Gastrocnemius medialis (tissue), 4 donors: ENCODE measurements around the gene C1QTNF8. TPM values are rescaled to one million over a fixed set of nuclear protein-coding genes. Genes with fewer than 3 reads are reported as not detected.

Source experiments
- ATAC-seq, 2 donors: fragments of 150-250 bp; one replicate each; pipeline ENCODE4 v1.9.1; 2016
- DNase-seq, 2 donors: peaks; one replicate each; pipeline ENCODE4 v3.0.0-alpha.2; 2019
- H3K27ac ChIP-seq, 4 donors: fragments of 200-600 bp; sonication (generic); 1 replicate in 1 of 4; 2 replicates in 3 of 4; pipeline ENCODE4 v1.5.1; 2016 to 2018; ENCODE audit warnings: mild to moderate bottlenecking in 2 of 4, moderate library complexity in 1 of 4
- H3K27me3 ChIP-seq, 3 donors: fragments of 200-600 bp; sonication (generic) in 2 of 3; 1 replicate in 1 of 3; 2 replicates in 2 of 3; pipeline versions ENCODE4 v1.5.1 to v1.6.0; 2016 to 2019; ENCODE audit warnings: mild to moderate bottlenecking in 1 of 3, moderate library complexity in 1 of 3
- H3K36me3 ChIP-seq, 2 donors: fragments of 200-600 bp; sonication (generic) in 1 of 2; one replicate each; pipeline ENCODE4 v1.5.1; 2017 to 2018
- H3K4me1 ChIP-seq, 2 donors: fragments of 200-600 bp; sonication (generic) in 1 of 2; one replicate each; pipeline ENCODE4 v1.5.1; 2016 to 2017; ENCODE audit warnings: mild to moderate bottlenecking in 2 of 2
- H3K4me3 ChIP-seq, 4 donors: fragments of 200-600 bp; sonication (generic) in 3 of 4; 1 replicate in 1 of 4; 2 replicates in 3 of 4; pipeline ENCODE4 v1.5.1; 2016 to 2019; ENCODE audit warnings: mild to moderate bottlenecking in 2 of 4
- H3K9me3 ChIP-seq, 3 donors: fragments of 200-600 bp; sonication (generic) in 2 of 3; 1 replicate in 1 of 3; 2 replicates in 2 of 3; pipeline ENCODE4 v1.5.1; 2016 to 2019
- CTCF ChIP-seq, 5 experiments: fragments of 450-650 bp in 3 of 5; fragments of 200-600 bp in 2 of 5; sonication (generic) in 2 of 5; IDR thresholded peaks in 4 of 5; conservative IDR thresholded peaks in 1 of 5; 1 replicate in 4 of 5; 2 replicates in 1 of 5; pipeline ENCODE4 v1.5.1; 2016 to 2019; ENCODE audit warnings: antibody characterized with exemption in 5 of 5, mild to moderate bottlenecking in 3 of 5, moderate library complexity in 3 of 5
- POLR2A ChIP-seq, 2 donors: fragments of 450-650 bp; IDR thresholded peaks; one replicate each; pipeline ENCODE4 v1.6.1; 2017; ENCODE audit warnings: antibody characterized with exemption in 2 of 2, mild to moderate bottlenecking in 2 of 2, moderate library complexity in 2 of 2
- in situ Hi-C, 4 donors: fragments of 200-750 bp; cut with MboI; loops; one replicate each; pipeline versions ENCODE4 v1.15.0 to v1.8.0; 2017; ENCODE audit warnings: low sequenced_read_pairs in 4 of 4
- intact Hi-C: fragments of 100-400 bp; cut with DNase I; formaldehyde crosslinking; loops from one replicate; pipeline ENCODE4 v1.15.1; 2023; ENCODE audit warnings: low total_unique reads
- total RNA-seq, 4 donors: library from RNA; depleted of rRNA; stranded (reverse); fragments of >200 nt; gene quantifications; one replicate each; pipeline versions ENCODE4 v1.1.0 to v1.2.3, GENCODE V29; 2016

Gene C1QTNF8
- total RNA-seq, 4 donors from 2014 or later, result not detected

GRCh38 chr16:1069154-1069553, 26.9 kb downstream of the C1QTNF8 start:
- intact Hi-C loops, result no loop called here
- ATAC-seq, result no peak
- no peak overlapping the region for H3K27ac ChIP-seq

DNA sequence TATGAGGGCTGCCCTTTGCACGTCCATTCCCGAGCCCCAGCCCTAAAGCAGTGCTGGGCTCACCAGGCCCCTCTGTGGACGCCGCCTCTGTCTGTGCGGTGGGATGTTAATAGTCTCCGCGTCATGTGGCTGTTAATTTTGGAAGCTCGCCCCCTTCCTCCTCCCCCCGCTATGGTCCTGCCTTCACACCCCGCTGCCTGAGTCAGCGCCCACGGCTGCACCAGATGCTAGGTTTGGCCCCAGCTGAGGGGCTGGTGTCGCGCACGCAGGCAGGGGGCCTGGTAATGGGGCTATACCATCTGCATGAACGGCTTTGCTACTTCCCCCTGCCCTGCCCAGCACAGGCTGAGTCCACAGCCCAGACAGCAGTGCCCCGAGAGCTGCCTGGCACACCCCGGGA, 27.6 kb downstream of the C1QTNF8 start:
- Histone ChIP-seq H3K27ac (no peak overlapping the region), H3K4me3 (no peak overlapping the region), H3K9me3 (no peaks in the 10 kb centered on the region), H3K27me3 (peaks cover 74 to 87% (median 74%) of the 10 kb centered on the region in 3 donors), H3K36me3 (no peaks in the 10 kb centered on the region), H3K4me1 (no peaks in the 10 kb centered on the region)
- in situ Hi-C loops, result loop anchor here in 1 of 4 donors (25.0 kb wide), 1 partner anchor 256 kb away; the partner anchor contains the start of gene GNG13
- ATAC-seq (no peak), DNase-seq (no peak)
- intact Hi-C loops, result no loop called here
- TF ChIP-seq CTCF (IDR thresholded peaks at IDR 0.05 in 4 of 5, conservative IDR thresholded peaks at IDR 0.05 in 1 of 5) (no peak), POLR2A (IDR thresholded peaks at IDR 0.05) (no peak)

More at GRCh38 chr16:1069154-1069553, 26.9 kb downstream of the C1QTNF8 start:
- H3K9me3 ChIP-seq, result no peaks in the 10 kb centered on the region
- no peaks in the 10 kb centered on the region for H3K4me1 ChIP-seq
- no peak overlapping the region for H3K4me3 ChIP-seq
- TF ChIP-seq POLR2A (IDR thresholded peaks at IDR 0.05) (no peak), CTCF (IDR thresholded peaks at IDR 0.05 in 4 of 5, conservative IDR thresholded peaks at IDR 0.05 in 1 of 5) (no peak)
- in situ Hi-C loops, result loop anchor here in 1 of 4 donors (25.0 kb wide), 1 partner anchor 257 kb away; the partner anchor contains the start of gene GNG13
- H3K36me3 ChIP-seq, result no peaks in the 10 kb centered on the region
- DNase-seq, result no peak
- H3K27me3 ChIP-seq, result peaks cover 79 to 93% (median 79%) of the 10 kb centered on the region in 3 donors

DNA sequence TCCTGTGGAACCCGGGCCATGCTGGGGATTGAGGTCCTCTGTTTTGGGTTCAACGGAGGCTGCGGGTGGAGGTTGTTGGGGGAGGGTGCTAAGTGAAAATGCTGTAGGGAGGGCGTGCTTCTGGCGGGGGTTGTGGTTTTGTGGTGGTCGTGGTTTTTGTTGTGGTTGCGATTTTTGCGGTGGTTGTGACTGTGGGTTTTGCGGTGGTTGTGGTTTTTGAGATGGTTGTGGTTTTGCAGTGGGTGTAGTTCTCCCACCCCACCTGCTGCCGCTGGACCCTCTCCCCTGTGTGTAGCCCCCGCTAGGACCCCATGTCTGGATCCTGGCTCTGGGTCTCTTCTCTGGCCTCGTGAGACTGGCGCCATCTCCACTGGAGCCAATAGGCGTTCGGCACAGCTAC, 28.4 kb downstream of the C1QTNF8 start:
- ATAC-seq, result no peak
- in situ Hi-C loops, result loop anchor here in 1 of 4 donors (25.0 kb wide), 1 partner anchor 255 kb away; the partner anchor contains the start of gene GNG13
- TF ChIP-seq POLR2A (IDR thresholded peaks at IDR 0.05) (no peak), CTCF (IDR thresholded peaks at IDR 0.05 in 4 of 5, conservative IDR thresholded peaks at IDR 0.05 in 1 of 5) (no peak)

DNA sequence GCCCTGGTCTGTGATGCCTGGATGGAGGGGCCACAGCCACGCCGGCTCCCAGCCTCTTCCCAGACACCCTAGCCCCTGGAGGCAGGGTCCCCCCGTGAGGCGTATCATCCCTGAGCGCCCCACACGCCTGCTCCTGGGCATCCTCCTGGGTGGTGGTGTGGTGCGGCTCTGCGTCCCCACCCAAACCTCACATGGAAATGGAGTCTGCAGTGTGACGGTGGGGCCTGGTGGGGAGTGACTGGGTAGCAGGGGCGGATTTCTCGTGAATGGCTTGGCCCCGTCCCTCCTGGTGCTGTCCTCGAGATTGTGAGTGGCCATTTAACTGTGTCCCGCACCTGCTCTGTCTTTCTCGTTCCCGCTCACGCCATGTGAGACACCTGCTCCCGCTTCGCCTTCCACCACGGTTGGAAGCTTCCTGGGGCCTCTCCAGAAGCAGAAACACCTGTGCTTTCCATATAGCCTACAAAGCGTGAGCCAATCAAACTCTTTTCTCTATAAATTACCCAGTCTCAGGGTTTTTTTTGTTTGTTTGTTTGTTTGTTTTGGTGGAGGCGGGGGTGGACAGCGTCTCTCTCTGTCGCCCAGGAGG, 29.4 kb downstream of the C1QTNF8 start:
- intact Hi-C loops (no loop called here), in situ Hi-C loops (loop anchor here in 1 of 4 donors (25.0 kb wide), 1 partner anchor 254 kb away; the partner anchor contains the start of gene GNG13)
- ATAC-seq (no peak), DNase-seq (no peak)
- no peak for TF ChIP-seq CTCF (IDR thresholded peaks at IDR 0.05 in 4 of 5, conservative IDR thresholded peaks at IDR 0.05 in 1 of 5)
- TF ChIP-seq POLR2A (IDR thresholded peaks at IDR 0.05), result no peak
- no peaks in the 10 kb centered on the region for H3K4me1 ChIP-seq
- H3K36me3 ChIP-seq, result no peaks in the 10 kb centered on the region
- H3K27ac ChIP-seq, result no peak overlapping the region
- H3K4me3 ChIP-seq, result no peak overlapping the region
- peaks cover 58 to 73% (median 61%) of the 10 kb centered on the region in 3 donors for H3K27me3 ChIP-seq
- no peaks in the 10 kb centered on the region for H3K9me3 ChIP-seq

More for the DNA sequence above, 28.4 kb downstream of the C1QTNF8 start:
- Histone ChIP-seq H3K9me3 (no peaks in the 10 kb centered on the region), H3K27me3 (peaks cover 67 to 80% (median 68%) of the 10 kb centered on the region in 3 donors), H3K4me1 (no peaks in the 10 kb centered on the region), H3K36me3 (no peaks in the 10 kb centered on the region), H3K27ac (no peak overlapping the region), H3K4me3 (no peak overlapping the region)
- DNase-seq, result no peak
- intact Hi-C loops, result no loop called here
